ENCODE measurements around the gene VRK1.
"Not testable (repeated sequence)": the region's sequence is repeated elsewhere in the genome, so short reads cannot be mapped to it uniquely, and the experiment has no call there.

VRK1 gene

DNA sequence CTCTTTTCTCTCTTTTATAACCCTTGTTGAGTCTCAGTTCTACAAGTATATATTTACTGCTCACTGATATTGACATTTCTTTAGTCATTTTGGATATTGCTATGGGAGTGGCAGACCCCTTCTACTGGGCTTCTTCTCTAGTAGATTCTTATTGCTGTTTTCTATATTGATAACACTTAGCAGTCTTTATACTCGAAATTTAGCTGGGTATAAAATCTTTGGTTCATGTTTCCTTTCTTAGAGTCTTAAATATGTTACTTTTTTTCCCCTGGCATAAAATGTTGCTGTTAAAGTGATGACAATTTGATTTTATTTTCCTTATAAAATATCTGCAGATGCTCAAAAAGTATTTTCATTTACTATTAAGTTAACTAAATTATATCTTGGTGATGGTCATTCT is 32.6 kb downstream of the VRK1 start:
- DNase-seq = no peak

DNA sequence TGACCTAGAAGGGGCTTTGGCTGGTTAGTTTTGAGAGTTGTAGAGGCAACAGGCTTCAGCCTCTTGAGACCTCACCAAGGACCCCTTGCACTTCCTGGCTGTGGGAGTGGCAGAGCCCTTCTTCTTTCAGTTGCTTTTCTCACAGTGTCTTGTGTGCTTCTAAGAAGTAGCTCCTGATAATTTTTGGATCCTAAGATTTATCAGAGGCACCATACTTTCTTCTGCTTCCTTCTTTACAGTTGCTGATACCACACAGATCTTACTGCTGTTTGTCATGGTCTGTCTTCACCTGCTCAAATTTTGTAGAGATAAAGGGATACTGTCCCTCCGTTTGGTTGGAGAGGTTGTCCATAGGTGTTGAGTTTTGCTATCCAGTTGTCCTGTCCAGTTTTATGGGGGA is 33.8 kb downstream of the VRK1 start:
- no peak for DNase-seq

GRCh38 chr14:96832351-96832750 is 35.2 kb downstream of the VRK1 start:
- DNase-seq = no peak

DNA sequence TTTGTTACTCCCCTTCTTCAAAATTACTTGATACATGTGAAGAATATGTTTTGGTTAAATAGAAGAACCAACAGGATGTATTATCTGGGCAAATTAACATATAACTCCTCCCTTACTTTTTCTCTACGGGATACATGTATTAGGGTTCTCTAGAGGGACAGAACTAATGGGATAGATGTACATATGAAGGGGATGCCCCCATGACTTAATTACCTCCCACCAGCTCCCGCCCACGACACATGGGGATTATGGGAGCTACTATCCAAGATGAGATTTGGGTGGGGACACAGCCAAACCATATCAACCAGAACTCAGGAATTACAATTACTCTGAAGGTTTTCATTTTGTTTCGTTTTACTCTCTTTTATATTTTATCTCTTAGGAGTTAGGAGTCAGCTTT is 41.3 kb downstream of the VRK1 start:
- DNase-seq = no peak

DNA sequence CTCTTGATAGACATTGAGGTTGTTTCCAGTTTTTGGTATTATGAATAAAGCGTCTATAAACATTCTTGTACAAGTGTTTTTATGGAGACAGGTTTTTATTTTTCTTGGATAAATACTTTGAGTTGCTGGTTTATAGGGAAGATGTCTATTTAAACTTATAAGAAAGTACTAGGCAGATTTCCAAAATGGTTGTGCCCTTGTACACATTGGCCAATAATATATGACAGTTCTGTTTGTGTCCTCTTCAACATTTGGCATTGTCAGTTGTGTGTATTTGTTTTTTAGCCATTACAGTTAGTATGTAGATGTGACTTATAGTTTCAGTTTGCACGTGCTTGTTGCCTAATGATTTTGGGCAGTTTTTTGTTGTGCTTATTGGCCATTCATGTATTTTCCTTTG is 42.1 kb downstream of the VRK1 start:
- no peak for DNase-seq

DNA sequence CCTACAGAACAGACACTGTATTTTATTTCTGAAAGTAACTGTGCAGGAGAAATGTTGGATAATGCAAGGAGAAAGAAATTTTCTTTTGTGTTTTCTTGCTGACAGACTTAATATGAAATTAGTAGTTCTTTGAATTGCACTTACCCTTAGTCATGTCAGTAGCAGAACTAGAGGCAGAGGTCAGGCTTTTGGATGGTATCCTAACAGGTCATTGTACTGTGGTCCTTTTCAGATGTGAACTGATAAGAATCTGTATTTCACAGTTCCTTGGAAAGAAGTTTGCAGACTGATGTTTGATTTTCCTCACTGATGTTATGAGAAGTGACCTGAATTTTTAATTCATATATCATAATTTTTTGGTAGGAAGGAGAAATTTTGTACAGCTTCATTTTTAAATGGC is 46.0 kb downstream of the VRK1 start:
- no peak for DNase-seq

DNA sequence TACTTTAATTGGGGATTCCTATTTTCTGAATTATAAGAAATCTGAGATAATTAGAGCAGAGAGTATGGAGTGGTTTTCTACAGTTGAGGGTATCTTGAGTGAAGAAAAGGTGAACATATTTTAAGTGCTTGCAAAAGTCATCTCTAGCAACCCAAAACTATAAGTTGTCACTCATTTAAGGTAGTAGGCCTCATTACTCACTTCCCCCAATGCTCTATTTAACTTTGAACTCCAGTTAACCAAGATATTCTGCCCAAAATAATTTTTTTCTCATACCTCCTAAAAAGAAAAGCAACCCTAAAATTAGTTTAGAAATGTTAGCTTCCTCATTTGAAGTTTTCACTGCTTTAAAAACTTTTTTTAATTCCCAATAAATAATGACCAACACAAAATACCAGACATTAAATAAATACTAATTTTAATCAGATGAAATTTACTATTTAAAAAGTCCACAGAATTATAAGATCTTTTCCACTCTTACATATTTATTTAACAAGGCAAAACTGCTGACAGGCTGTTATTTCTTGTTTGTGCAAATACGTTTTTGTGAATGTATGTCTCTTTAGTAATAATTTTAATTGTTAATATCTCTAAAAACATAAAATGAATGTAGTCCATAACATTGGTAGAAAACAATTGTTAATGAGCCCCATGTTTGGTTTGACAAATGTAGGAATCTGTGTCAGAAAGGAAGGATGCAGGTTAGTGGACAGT is 47.8 kb downstream of the VRK1 start:
- peak; percentile 3 for DNase-seq

- DNase-seq = no peak
Observed at GRCh38 chr14:96847451-96847850, 50.3 kb downstream of the VRK1 start.

DNA sequence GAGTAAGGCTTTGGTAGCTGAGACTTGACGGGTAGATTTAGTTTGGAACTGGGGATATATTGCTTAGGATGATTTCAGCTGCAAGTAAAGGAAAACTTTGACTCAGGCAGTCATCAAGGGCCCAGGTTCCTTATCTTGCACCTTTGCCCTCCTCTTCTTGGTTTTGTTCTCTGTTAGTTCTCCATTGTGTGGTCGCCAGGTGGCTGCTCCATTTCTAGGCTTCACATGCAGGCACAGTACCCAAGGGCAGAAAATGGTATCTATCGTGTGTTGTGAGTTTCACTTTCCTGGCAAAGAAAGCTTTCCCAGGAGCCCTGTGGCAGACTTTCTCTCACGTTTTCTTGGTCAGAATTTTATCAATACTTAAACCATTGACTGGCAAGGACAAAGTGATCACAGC is 50.8 kb downstream of the VRK1 start:
- no peak for DNase-seq

DNA sequence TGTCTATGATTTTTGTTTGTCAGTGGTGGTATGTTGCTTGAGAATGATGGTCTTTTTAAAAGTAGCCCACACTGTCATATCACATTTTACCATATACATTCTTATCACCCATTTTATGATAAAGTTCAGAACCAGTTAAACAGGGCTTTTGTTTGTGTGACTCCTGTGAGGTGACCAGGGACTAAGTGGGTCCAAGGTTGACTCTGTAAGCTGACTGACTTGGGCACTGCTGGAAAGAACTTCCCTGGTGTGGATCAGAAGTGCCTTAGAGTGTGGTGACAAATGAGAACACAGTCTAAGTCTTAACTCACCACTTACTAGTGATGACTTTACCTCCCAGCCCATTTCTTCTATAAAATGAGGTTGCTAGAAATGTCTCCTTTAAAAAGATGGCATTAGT is 52.6 kb downstream of the VRK1 start:
- no peak for DNase-seq

DNA sequence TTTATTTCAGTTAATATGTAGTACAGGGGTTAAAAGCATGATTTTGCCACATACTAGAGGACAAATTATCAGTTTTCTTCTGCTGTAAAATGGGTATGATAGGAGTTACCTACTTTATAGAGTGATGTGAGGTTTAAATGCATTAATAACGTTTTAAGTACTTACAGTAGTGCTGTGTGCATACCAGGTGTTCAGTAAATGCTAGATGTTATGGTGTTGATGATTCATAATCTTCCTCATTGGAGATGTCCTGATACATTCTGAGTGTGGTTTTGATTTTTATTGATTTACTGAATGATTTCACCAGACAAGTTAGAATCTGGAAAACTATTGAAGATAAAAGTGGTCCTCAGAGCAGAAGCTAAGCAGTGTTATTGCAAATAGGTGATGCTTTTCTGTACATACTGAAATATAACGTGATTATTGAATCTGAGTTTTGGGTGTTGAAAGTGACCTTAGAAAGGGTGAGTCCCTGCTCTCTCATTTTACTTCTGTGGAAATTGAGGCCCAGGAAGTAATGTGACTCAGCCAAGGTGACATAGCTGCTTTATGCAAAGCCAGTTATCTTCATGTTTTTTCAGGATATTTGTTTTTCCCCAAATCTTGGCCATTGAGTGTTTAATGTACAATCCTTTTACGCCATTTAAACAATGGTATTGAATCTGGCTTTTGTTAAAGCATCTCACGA is 54.7 kb downstream of the VRK1 start:
- DNase-seq = no peak

- peak; percentile 1 for DNase-seq
Observed at GRCh38 chr14:96852823-96853422, 55.7 kb downstream of the VRK1 start.

GRCh38 chr14:96858643-96859042 is 61.5 kb downstream of the VRK1 start:
- DNase-seq = no peak

DNA sequence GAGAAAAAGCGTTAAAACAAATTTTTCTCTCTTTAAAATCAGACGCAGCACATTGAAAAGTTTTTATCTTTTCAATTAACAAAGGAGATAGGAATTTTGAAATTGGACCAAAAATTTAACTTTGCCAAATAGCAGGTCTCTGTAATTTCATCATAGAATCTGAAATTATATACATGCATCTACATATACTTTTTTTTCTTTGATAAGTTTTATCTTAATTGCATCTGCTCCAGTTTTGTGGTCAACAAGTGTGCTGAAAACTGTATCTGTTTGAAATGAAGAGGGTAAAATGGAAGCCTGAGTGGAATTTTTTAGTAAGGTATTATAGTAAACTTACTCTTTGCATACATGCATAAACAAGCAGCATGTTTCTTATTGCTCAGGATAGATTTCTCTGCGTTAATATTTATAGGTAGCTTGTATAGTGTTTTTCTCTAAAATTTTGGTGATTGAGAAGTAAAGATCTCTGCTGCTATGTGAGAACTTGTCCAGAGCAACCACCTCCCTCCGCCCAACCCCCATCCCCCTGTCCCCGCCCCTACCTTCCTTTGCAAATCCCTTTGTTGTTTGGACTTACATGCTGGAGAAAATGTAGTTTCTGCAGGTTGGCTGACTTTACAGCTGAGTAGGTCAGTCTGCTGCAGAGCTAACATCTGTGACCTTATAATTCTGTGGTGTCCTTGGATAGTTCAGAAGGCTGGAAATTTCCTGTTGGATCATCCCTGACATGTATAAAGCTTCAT is 64.6 kb downstream of the VRK1 start:
- DNase-seq = no peak

DNA sequence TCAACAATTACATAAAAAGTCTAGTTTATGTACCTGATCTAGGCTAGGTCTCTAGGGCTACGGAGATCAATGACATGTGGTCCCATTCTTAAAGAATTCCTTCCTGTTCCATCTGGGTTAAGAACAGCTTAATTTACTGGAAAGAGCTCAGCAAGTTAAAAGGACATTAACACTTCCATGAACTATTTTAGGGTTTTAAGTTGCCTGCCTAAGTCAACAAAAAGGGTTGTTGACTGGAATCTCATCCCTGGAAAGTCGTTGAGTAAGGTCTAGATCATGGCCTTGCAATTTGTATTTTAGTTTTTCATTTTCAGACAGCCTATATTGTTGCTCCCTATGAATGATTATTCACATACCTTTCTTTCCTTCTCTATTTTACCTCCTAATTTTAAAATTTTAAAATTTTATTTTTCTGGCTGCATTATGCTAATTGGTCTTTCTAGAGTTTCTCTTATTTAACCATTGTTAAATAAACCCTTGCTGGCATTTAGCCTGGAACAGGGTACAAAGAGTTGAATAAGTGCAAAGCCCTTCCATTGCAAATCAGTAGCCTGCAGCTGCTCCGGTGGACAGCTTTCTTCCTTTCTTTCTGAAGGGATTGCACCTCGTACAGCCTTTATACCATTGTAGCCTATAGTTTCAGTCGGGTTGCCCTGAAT is 66.3 kb downstream of the VRK1 start:
- no peak for DNase-seq

- no peak for DNase-seq
Observed at GRCh38 chr14:96863986-96864330, 66.8 kb downstream of the VRK1 start.

DNA sequence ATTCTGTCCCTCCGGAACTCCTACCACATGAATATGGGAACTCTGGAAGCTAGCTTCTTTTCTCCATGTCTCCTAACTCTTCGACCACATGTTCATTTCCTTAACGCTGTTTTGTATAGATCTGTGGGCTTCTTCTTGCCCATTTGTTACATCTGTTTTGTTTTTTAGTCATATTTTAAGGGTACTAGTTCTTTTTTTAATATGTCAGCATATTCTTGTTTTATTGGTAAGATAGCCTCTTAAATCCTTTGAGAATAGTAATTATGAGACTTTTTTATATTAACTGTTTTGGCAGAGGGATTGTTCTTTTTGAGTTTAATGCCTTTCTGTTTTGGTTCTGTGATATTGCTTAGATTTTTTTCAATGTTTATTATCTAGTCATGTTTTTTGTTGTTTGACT is 70.5 kb downstream of the VRK1 start:
- DNase-seq = no peak

GRCh38 chr14:96874127-96874526 is 76.9 kb downstream of the VRK1 start:
- DNase-seq = no peak

GRCh38 chr14:96876747-96877146 is 79.6 kb downstream of the VRK1 start:
- DNase-seq = no peak

GRCh38 chr14:96881713-96882112 is 84.5 kb downstream of the VRK1 start:
- no peak for DNase-seq

GRCh38 chr14:96883974-96884373 is 86.8 kb downstream of the VRK1 start:
- not testable (repeated sequence) for DNase-seq

DNA sequence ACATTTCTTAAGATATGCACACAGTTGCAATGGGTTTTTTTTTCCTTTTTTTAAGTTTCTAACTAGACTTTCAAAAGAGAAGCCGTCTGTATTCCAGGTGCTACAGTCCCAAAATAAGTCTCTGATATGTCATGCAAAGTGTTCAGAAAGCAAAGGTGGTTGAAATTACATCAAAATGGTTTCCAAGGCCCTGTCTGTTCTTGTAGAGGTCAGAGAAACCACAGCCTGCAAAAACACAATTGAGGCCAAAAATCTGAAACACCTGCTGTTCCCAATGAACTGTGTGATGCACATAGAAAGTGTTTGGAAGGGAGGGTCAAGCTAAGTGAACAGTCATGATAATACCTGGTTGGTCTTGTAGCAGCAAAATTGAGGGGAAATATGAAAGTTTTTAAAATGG is 91.0 kb downstream of the VRK1 start:
- DNase-seq = no peak

DNA sequence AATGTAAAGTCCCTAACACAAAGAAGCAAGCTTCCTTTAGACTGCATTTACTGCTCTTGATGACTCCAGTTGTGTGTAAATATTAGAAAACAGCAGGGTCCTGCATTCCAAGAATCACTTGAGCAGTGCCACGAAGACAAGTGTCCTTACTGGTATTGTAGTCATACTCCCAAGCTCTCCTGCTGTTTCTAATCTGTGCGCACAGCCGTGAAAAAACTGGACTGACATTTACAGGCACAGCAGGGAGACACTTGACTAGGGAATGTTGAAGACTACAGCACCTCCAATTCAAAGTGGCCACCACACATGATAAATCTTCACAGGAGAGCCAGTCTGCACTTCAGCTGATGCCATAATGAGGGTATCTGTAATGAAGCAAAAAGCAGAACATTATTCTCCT is 91.4 kb downstream of the VRK1 start:
- no peak for DNase-seq
